ENCODE data around the gene GNB5.

Gene GNB5

GRCh38 chr15:52204657-52205056 lies 13.5 kb upstream of the GNB5 start:
- Histone ChIP-seq H3K4me3 (ENCODE audit: low read depth, low read length) (no peak overlapping the region), H3K4me1 (peaks cover 4% of the 10 kb centered on the region; the same call in 1 of the 2 replicates), H3K27me3 (no peaks in the 10 kb centered on the region), H3K9me3 (no peaks in the 10 kb centered on the region), H3K36me3 (no peaks in the 10 kb centered on the region)
- no peak for DNase-seq
- TF ChIP-seq CTCF (IDR thresholded peaks at IDR 0.05; ENCODE audit: low read depth, low read length): no peak

- Histone ChIP-seq H3K4me3 (ENCODE audit: low read depth, low read length) (no peak overlapping the region), H3K27me3 (no peaks in the 10 kb centered on the region), H3K36me3 (no peaks in the 10 kb centered on the region), H3K4me1 (no peaks in the 10 kb centered on the region), H3K9me3 (no peaks in the 10 kb centered on the region)
- no peak for DNase-seq
- no peak for TF ChIP-seq CTCF (IDR thresholded peaks at IDR 0.05; ENCODE audit: low read depth, low read length)
These were observed 9.7 kb upstream of the GNB5 start for GRCh38 chr15:52200831-52201365.

- peaks cover 3% of the 10 kb centered on the region for H3K27me3 ChIP-seq
- no peaks in the 10 kb centered on the region for H3K4me1 ChIP-seq
- no peak for DNase-seq
- no peak for TF ChIP-seq CTCF (IDR thresholded peaks at IDR 0.05; ENCODE audit: low read depth, low read length)
- no peaks in the 10 kb centered on the region for H3K36me3 ChIP-seq
- H3K4me3 ChIP-seq (ENCODE audit: low read depth, low read length): no peak overlapping the region
- no peaks in the 10 kb centered on the region for H3K9me3 ChIP-seq
These were observed 8.1 kb upstream of the GNB5 start for GRCh38 chr15:52199271-52199670.

GRCh38 chr15:52196891-52197290 lies 5.7 kb upstream of the GNB5 start:
- Histone ChIP-seq H3K27me3 (peaks cover 12% of the 10 kb centered on the region), H3K36me3 (no peaks in the 10 kb centered on the region), H3K4me1 (no peaks in the 10 kb centered on the region), H3K9me3 (no peaks in the 10 kb centered on the region), H3K4me3 (ENCODE audit: low read depth, low read length) (no peak overlapping the region)
- DNase-seq: no peak
- TF ChIP-seq CTCF (IDR thresholded peaks at IDR 0.05; ENCODE audit: low read depth, low read length): no peak

GRCh38 chr15:52193791-52194190 lies 2.6 kb upstream of the GNB5 start:
- TF ChIP-seq CTCF (IDR thresholded peaks at IDR 0.05; ENCODE audit: low read depth, low read length): no peak
- Histone ChIP-seq H3K4me3 (ENCODE audit: low read depth, low read length) (no peak overlapping the region), H3K4me1 (no peaks in the 10 kb centered on the region), H3K36me3 (no peaks in the 10 kb centered on the region), H3K27me3 (peaks cover 12% of the 10 kb centered on the region), H3K9me3 (no peaks in the 10 kb centered on the region)
- no peak for DNase-seq

- Histone ChIP-seq H3K4me3 (ENCODE audit: low read depth, low read length) (no peak overlapping the region), H3K4me1 (no peaks in the 10 kb centered on the region), H3K9me3 (no peaks in the 10 kb centered on the region), H3K27me3 (peaks cover 12% of the 10 kb centered on the region), H3K36me3 (no peaks in the 10 kb centered on the region)
- no peak for TF ChIP-seq CTCF (IDR thresholded peaks at IDR 0.05; ENCODE audit: low read depth, low read length)
- DNase-seq: no peak
These were observed 2.1 kb upstream of the GNB5 start for GRCh38 chr15:52193321-52193720.
